Measurements from ENCODE around the gene MYF6. TPM values are rescaled to one million over a fixed set of nuclear protein-coding genes. Genes with fewer than 3 reads are reported as not detected.

MYF6 gene
- total and polyA plus RNA-seq, 2 donors (not counting 1 experiment from before 2014, with no cell fraction given), result not detected

DNA sequence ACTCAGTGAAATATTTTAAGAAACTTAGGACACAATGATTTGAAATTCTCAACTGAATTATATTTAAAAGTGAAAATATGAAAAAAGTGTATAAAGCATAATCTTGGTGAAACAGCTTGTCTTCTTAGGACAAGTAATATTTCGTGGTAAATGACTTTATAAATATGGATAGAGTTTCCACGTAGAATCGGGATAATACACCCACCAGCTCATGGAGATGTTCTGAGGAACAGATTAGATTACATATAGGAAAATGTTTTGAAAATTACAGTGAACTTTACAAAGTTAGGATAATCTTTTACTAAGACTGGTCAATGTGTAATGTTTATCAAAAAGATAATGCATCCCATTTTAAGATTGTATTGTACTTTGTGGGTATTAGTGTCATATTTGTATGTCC, 25.6 kb upstream of the MYF6 start:
- ChIA-PET POLR2A (no interaction called here), CTCF (no interaction called here)
- H3K9ac ChIP-seq (ENCODE audit: low read length), result no peak overlapping the region
- no peak overlapping the region for H3K27ac Mint-ChIP-seq
- H3K9me3 ChIP-seq (ENCODE audit: control extremely low read depth in 1 of 3, control insufficient read depth in 2 of 3, insufficient read depth in 1 of 3, low read length in 2 of 3), result no peaks in the 10 kb centered on the region
- intact Hi-C loops (cut with micrococcal nuclease), result no loop called here
- H3K4me1 Mint-ChIP-seq, result no peaks in the 10 kb centered on the region
- no peak overlapping the region for H3K4me3 Mint-ChIP-seq
- WGBS (ENCODE audit: insufficient coverage), result no CpG with 5 or more reads among the region's 3 CpGs
- H3K4me2 ChIP-seq (replicated peaks; ENCODE audit: low read depth, low read length, poor library complexity, severe bottlenecking), result no peak overlapping the region
- H3K79me2 ChIP-seq (ENCODE audit: control insufficient read depth, insufficient read depth, low read length), result no peaks in the 10 kb centered on the region
- no peaks in the 10 kb centered on the region for H3K27me3 Mint-ChIP-seq
- H3K9me3 Mint-ChIP-seq (ENCODE audit: insufficient read depth), result no peaks in the 10 kb centered on the region
- no peak overlapping the region for H2AFZ ChIP-seq (ENCODE audit: insufficient read depth, low read depth, low read length, poor library complexity, severe bottlenecking)
- no peaks in the 10 kb centered on the region for H4K20me1 ChIP-seq (ENCODE audit: control insufficient read depth, insufficient read depth, low read length, poor library complexity, severe bottlenecking)
- TF ChIP-seq EZH2 (IDR thresholded peaks at IDR 0.05; ENCODE audit: borderline replicate concordance, insufficient read depth, low read depth, low read length, poor library complexity, severe bottlenecking) (no peak), CTCF (IDR thresholded peaks at IDR 0.05) (no peak)
- no peaks in the 10 kb centered on the region for H3K4me1 ChIP-seq (ENCODE audit: control insufficient read depth in 2 of 2, insufficient read depth in 2 of 2, low read length in 2 of 2)
- H3K36me3 ChIP-seq (replicated peaks in 1 of 2; ENCODE audit: control extremely low read depth in 1 of 2, control insufficient read depth in 1 of 2, extremely low read depth in 1 of 2, insufficient read depth in 2 of 2, low read length in 1 of 2), result no peaks in the 10 kb centered on the region
- ATAC-seq (ENCODE audit: low read depth), result no peak
- DNase-seq, result no peak
- H3K4me3 ChIP-seq (ENCODE audit: control extremely low read depth in 1 of 5, extremely low read depth in 1 of 5, insufficient read depth in 1 of 5, low read depth in 2 of 5, low read length in 4 of 5), result no peak overlapping the region
- H3K27ac ChIP-seq (ENCODE audit: low read length in 2 of 2), result no peak overlapping the region
- H3K27me3 ChIP-seq (replicated peaks in 1 of 4; ENCODE audit: control extremely low read depth in 1 of 4, control insufficient read depth in 3 of 4, insufficient read depth in 4 of 4, low read length in 3 of 4), result no peaks in the 10 kb centered on the region

GRCh38 chr12:80684077-80684495, 23.3 kb upstream of the MYF6 start:
- Mint-ChIP-seq H3K4me1 (no peaks in the 10 kb centered on the region), H3K27ac (no peak overlapping the region), H3K4me3 (no peak overlapping the region), H3K27me3 (no peaks in the 10 kb centered on the region), H3K9me3 (ENCODE audit: insufficient read depth) (no peaks in the 10 kb centered on the region)
- TF ChIP-seq CTCF (IDR thresholded peaks at IDR 0.05) (no peak), EZH2 (IDR thresholded peaks at IDR 0.05; ENCODE audit: borderline replicate concordance, insufficient read depth, low read depth, low read length, poor library complexity, severe bottlenecking) (no peak)
- CTCF ChIA-PET, result no interaction called here
- Histone ChIP-seq H4K20me1 (ENCODE audit: control insufficient read depth, insufficient read depth, low read length, poor library complexity, severe bottlenecking) (no peaks in the 10 kb centered on the region), H3K27ac (ENCODE audit: low read length in 2 of 2) (no peak overlapping the region), H3K36me3 (replicated peaks in 1 of 2; ENCODE audit: control extremely low read depth in 1 of 2, control insufficient read depth in 1 of 2, extremely low read depth in 1 of 2, insufficient read depth in 2 of 2, low read length in 1 of 2) (no peaks in the 10 kb centered on the region), H2AFZ (ENCODE audit: insufficient read depth, low read depth, low read length, poor library complexity, severe bottlenecking) (no peak overlapping the region), H3K9me3 (ENCODE audit: control extremely low read depth in 1 of 3, control insufficient read depth in 2 of 3, insufficient read depth in 1 of 3, low read length in 2 of 3) (no peaks in the 10 kb centered on the region), H3K4me2 (replicated peaks; ENCODE audit: low read depth, low read length, poor library complexity, severe bottlenecking) (no peak overlapping the region), H3K27me3 (replicated peaks in 1 of 4; ENCODE audit: control extremely low read depth in 1 of 4, control insufficient read depth in 3 of 4, insufficient read depth in 4 of 4, low read length in 3 of 4) (no peaks in the 10 kb centered on the region), H3K79me2 (ENCODE audit: control insufficient read depth, insufficient read depth, low read length) (no peaks in the 10 kb centered on the region), H3K4me3 (ENCODE audit: control extremely low read depth in 1 of 5, extremely low read depth in 1 of 5, insufficient read depth in 1 of 5, low read depth in 2 of 5, low read length in 4 of 5) (no peak overlapping the region), H3K4me1 (ENCODE audit: control insufficient read depth in 2 of 2, insufficient read depth in 2 of 2, low read length in 2 of 2) (no peaks in the 10 kb centered on the region), H3K9ac (ENCODE audit: low read length) (no peak overlapping the region)
- ATAC-seq (ENCODE audit: low read depth) (no peak), DNase-seq (no peak)
- intact Hi-C loops (cut with micrococcal nuclease), result no loop called here
- POLR2A ChIA-PET, result no interaction called here
- WGBS (ENCODE audit: insufficient coverage), result 70% methylated on average over 5 of the region's 7 CpGs

Measured in B cell (primary cell).